GM13977 (cell line): ENCODE data around the gene ANXA6.
A peak's percentile ranks its signal among the peaks of the same experiment; 100 is the strongest.

Source experiments
- DNase-seq: peaks from one replicate; pipeline ENCODE4 v3.0.0; 2012; ENCODE audit warnings: low spot score
- CTCF ChIP-seq: IDR thresholded peaks from 2 replicates; pipeline ENCODE4 v1.5.1; 2012; ENCODE audit warnings: mild to moderate bottlenecking, control low read depth; ENCODE audit not compliant: insufficient read depth; ENCODE audit errors: extremely low read depth, missing control alignments
- in situ Hi-C: fragments of 300-500 bp; cut with MboI; formaldehyde crosslinking; loops from one replicate; pipeline ENCODE4 v1.12.0; 2022; ENCODE audit warnings: low sequenced_read_pairs, low pct_unique_long_range_greater_than_20kb, mixed read lengths, inconsistent platforms; ENCODE audit not compliant: unreplicated experiment

Gene ANXA6

GRCh38 chr5:151051931-151052608 is 105.5 kb downstream of the ANXA6 start:
- in situ Hi-C loops: loop anchor here (5.0 kb wide), 1 partner anchor 65 kb away; no protein-coding TSS in a partner anchor
- TF ChIP-seq CTCF: no peak
- no peak for DNase-seq

GRCh38 chr5:151051066-151051930 is 106.3 kb downstream of the ANXA6 start:
- in situ Hi-C loops: loop anchor here (5.0 kb wide), 1 partner anchor 66 kb away; no protein-coding TSS in a partner anchor
- TF ChIP-seq CTCF: peak; percentile 88
- DNase-seq: peak; percentile 81
